ENCODE data around the gene CHRNE.

GRCh38 chr17:4901108-4901647 is 1.7 kb downstream of the CHRNE start:
- TF ChIP-seq CTCF (IDR thresholded peaks at IDR 0.05) (no peak), POLR2AphosphoS5 (IDR thresholded peaks at IDR 0.05; ENCODE audit: insufficient read depth in 1 of 2, low read depth in 1 of 2) (no peak)
